ENCODE measurements around the gene SIPA1L2. TPM values are rescaled to one million over a fixed set of nuclear protein-coding genes. Genes with fewer than 3 reads are reported as not detected.

SIPA1L2 gene
- total RNA-seq, 2 donors from 2014 or later = 2.9 to 19.1 TPM

GRCh38 chr1:232628335-232629249 lies 1.3 kb downstream of the SIPA1L2 start:
- peak; percentile 39 for ATAC-seq (replicated peaks)
- peaks cover 7% of the 10 kb centered on the region for H3K36me3 Mint-ChIP-seq (ENCODE audit: low read depth)
- H3K27ac Mint-ChIP-seq = peak overlapping the region; percentile 88

GRCh38 chr1:232627645-232628334 lies 2.1 kb downstream of the SIPA1L2 start:
- no peaks in the 10 kb centered on the region for H3K27me3 Mint-ChIP-seq
- H3K4me1 Mint-ChIP-seq = peaks cover 27% of the 10 kb centered on the region
- no peak for ATAC-seq (replicated peaks)
- peaks cover 7% of the 10 kb centered on the region for H3K36me3 Mint-ChIP-seq (ENCODE audit: low read depth)
- H3K27ac Mint-ChIP-seq = peak overlapping the region; percentile 88
- H3K9me3 Mint-ChIP-seq = no peaks in the 10 kb centered on the region
- H3K4me3 Mint-ChIP-seq = peak overlapping the region; percentile 87

More at GRCh38 chr1:232628335-232629249, 1.3 kb downstream of the SIPA1L2 start:
- no peaks in the 10 kb centered on the region for H3K9me3 Mint-ChIP-seq
- no peaks in the 10 kb centered on the region for H3K27me3 Mint-ChIP-seq
- peaks cover 27% of the 10 kb centered on the region for H3K4me1 Mint-ChIP-seq
- peak overlapping the region; percentile 87 for H3K4me3 Mint-ChIP-seq

GRCh38 chr1:232627171-232627570 lies 2.8 kb downstream of the SIPA1L2 start:
- H3K27me3 Mint-ChIP-seq = no peaks in the 10 kb centered on the region
- no peaks in the 10 kb centered on the region for H3K9me3 Mint-ChIP-seq
- peak overlapping the region; percentile 87 for H3K4me3 Mint-ChIP-seq
- peaks cover 7% of the 10 kb centered on the region for H3K36me3 Mint-ChIP-seq (ENCODE audit: low read depth)
- H3K27ac Mint-ChIP-seq = peak overlapping the region; percentile 88
- H3K4me1 Mint-ChIP-seq = peaks cover 27% of the 10 kb centered on the region
- no peak for ATAC-seq (replicated peaks)

DNA sequence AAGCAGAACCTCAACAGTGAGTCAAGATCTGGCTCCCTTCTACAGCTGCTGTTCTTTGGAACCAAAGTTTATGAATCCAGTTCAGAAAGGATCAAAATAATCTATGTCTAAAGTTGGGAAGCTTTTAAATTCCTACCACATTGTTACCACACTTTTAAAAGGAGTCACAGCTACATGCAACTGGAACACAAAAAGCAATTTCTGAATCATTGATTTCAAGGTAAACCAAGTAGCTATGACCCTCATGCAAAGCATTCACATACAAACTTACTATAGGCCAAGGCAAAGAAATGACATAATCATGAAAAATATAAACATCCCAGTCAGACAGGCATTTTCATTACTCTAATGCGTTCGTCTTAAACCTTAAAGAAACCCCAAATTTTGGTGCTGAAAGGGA lies 3.5 kb downstream of the SIPA1L2 start:
- Mint-ChIP-seq H3K4me1 (peaks cover 27% of the 10 kb centered on the region), H3K9me3 (no peaks in the 10 kb centered on the region), H3K27me3 (no peaks in the 10 kb centered on the region), H3K36me3 (ENCODE audit: low read depth) (peaks cover 7% of the 10 kb centered on the region), H3K4me3 (peak overlapping the region; percentile 7), H3K27ac (peak overlapping the region; percentile 36)
- no peak for ATAC-seq (replicated peaks)

- H3K4me3 Mint-ChIP-seq = no peak overlapping the region
- ATAC-seq (replicated peaks) = no peak
- H3K27me3 Mint-ChIP-seq = no peaks in the 10 kb centered on the region
- peaks cover 32% of the 10 kb centered on the region for H3K4me1 Mint-ChIP-seq
- H3K27ac Mint-ChIP-seq = peak overlapping the region; percentile 23
- H3K9me3 Mint-ChIP-seq = no peaks in the 10 kb centered on the region
- H3K36me3 Mint-ChIP-seq (ENCODE audit: low read depth) = peaks cover 7% of the 10 kb centered on the region
These were observed 4.5 kb downstream of the SIPA1L2 start for GRCh38 chr1:232625319-232625868.

- Mint-ChIP-seq H3K27ac (peak overlapping the region; percentile 23), H3K9me3 (no peaks in the 10 kb centered on the region), H3K36me3 (ENCODE audit: low read depth) (peaks cover 7% of the 10 kb centered on the region), H3K4me3 (no peak overlapping the region), H3K27me3 (no peaks in the 10 kb centered on the region), H3K4me1 (peaks cover 32% of the 10 kb centered on the region)
- peak; percentile 49 for ATAC-seq (replicated peaks)
These were observed 5.2 kb downstream of the SIPA1L2 start for GRCh38 chr1:232624546-232625281.

DNA sequence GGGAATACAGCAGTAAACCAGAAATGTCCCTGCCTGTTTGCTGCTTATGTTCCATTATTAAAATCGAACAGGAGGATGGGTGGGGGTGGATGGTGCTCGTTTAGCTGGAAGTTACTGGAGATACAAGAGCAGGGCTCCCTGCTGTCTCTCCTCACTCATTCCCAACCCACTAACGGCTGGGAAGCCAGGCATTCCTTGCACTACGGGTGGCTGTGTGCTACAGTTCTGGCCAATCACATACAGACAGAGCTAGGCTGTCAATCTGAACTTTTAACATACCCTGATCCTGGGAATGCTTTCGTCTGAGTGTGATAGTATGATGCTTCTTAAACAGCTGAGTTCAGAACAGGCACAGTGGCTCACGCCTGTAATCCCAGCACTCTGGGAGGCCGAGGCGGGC lies 7.0 kb downstream of the SIPA1L2 start:
- H3K4me3 Mint-ChIP-seq = no peak overlapping the region
- peaks cover 26% of the 10 kb centered on the region for H3K4me1 Mint-ChIP-seq
- no peaks in the 10 kb centered on the region for H3K36me3 Mint-ChIP-seq (ENCODE audit: low read depth)
- ATAC-seq (replicated peaks) = no peak
- H3K9me3 Mint-ChIP-seq = no peaks in the 10 kb centered on the region
- no peaks in the 10 kb centered on the region for H3K27me3 Mint-ChIP-seq
- no peak overlapping the region for H3K27ac Mint-ChIP-seq

GRCh38 chr1:232622378-232622777 lies 7.6 kb downstream of the SIPA1L2 start:
- ATAC-seq (replicated peaks) = no peak
- Mint-ChIP-seq H3K27ac (no peak overlapping the region), H3K36me3 (ENCODE audit: low read depth) (no peaks in the 10 kb centered on the region), H3K4me1 (peaks cover 20% of the 10 kb centered on the region), H3K4me3 (no peak overlapping the region), H3K27me3 (no peaks in the 10 kb centered on the region), H3K9me3 (no peaks in the 10 kb centered on the region)

GRCh38 chr1:232621050-232621449 lies 8.9 kb downstream of the SIPA1L2 start:
- no peak overlapping the region for H3K27ac Mint-ChIP-seq
- no peaks in the 10 kb centered on the region for H3K36me3 Mint-ChIP-seq (ENCODE audit: low read depth)
- ATAC-seq (replicated peaks) = peak; percentile 15
- H3K4me1 Mint-ChIP-seq = peaks cover 13% of the 10 kb centered on the region
- no peak overlapping the region for H3K4me3 Mint-ChIP-seq
- no peaks in the 10 kb centered on the region for H3K9me3 Mint-ChIP-seq
- no peaks in the 10 kb centered on the region for H3K27me3 Mint-ChIP-seq

DNA sequence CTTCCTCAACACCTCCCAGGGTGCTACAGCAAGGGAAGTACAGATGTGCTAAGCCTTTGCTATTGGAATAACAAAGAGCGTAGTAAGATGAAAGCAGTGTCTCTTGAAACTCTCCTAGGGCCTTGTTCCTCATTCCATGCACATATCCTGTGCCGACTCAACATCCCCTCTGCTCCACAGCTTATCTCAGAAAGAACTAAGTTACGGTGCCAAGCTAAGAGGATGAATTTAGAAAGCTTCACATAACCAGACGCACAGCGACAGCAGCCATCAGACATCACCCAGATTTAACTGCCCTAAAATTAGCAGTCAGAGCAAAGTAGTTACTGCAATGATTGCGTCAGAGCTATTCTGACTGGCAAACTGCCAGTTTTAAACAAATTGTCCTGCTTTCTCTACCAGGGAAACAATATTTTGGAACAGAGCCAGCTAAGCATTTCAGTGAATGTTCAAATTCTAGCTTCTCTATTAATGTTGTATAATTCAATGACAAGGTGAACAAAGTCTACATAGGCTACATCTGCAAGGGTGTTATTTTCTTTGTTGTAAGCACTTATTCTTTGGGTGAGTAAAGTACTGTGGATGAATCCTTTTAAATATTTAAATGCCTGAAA lies 9.5 kb downstream of the SIPA1L2 start:
- peaks cover 13% of the 10 kb centered on the region for H3K4me1 Mint-ChIP-seq
- H3K4me3 Mint-ChIP-seq = no peak overlapping the region
- ATAC-seq (replicated peaks) = no peak
- H3K9me3 Mint-ChIP-seq = no peaks in the 10 kb centered on the region
- no peaks in the 10 kb centered on the region for H3K27me3 Mint-ChIP-seq
- H3K36me3 Mint-ChIP-seq (ENCODE audit: low read depth) = no peaks in the 10 kb centered on the region
- no peak overlapping the region for H3K27ac Mint-ChIP-seq

GRCh38 chr1:232617237-232617636 lies 12.7 kb downstream of the SIPA1L2 start:
- Mint-ChIP-seq H3K27me3 (no peaks in the 10 kb centered on the region), H3K27ac (no peak overlapping the region), H3K9me3 (no peaks in the 10 kb centered on the region), H3K4me1 (peaks cover 18% of the 10 kb centered on the region), H3K36me3 (ENCODE audit: low read depth) (no peaks in the 10 kb centered on the region), H3K4me3 (no peak overlapping the region)
- ATAC-seq (replicated peaks) = no peak

DNA sequence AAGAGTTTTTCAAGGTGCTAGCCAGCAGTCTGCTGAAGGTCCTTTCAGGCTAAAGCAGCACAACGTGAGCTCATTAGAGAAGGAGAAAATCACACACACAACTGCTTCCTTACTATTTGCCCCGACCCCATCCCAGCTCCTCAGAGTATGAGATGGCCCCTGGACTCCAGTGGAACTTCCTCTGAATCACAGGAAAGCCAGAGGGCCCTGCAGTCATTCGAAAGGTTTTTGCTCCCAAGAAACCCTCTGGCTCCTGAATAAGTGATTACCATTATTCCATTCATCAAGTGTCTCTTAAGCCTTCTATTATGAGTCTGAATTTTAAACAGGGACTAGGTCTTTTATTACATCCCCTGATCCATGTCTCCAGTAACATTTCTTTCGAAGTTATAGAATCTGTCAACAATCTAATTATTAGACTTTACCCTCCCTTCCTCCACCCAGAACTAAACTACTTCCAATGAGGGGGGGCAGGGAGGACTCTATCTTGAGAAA lies 14.6 kb downstream of the SIPA1L2 start:
- no peaks in the 10 kb centered on the region for H3K9me3 Mint-ChIP-seq
- H3K36me3 Mint-ChIP-seq (ENCODE audit: low read depth) = no peaks in the 10 kb centered on the region
- ATAC-seq (replicated peaks) = no peak
- peaks cover 13% of the 10 kb centered on the region for H3K4me1 Mint-ChIP-seq
- no peaks in the 10 kb centered on the region for H3K27me3 Mint-ChIP-seq
- H3K27ac Mint-ChIP-seq = no peak overlapping the region
- no peak overlapping the region for H3K4me3 Mint-ChIP-seq

GRCh38 chr1:232614811-232615210 lies 15.1 kb downstream of the SIPA1L2 start:
- Mint-ChIP-seq H3K27ac (no peak overlapping the region), H3K4me1 (peaks cover 13% of the 10 kb centered on the region), H3K27me3 (no peaks in the 10 kb centered on the region), H3K36me3 (ENCODE audit: low read depth) (no peaks in the 10 kb centered on the region), H3K4me3 (no peak overlapping the region), H3K9me3 (no peaks in the 10 kb centered on the region)
- no peak for ATAC-seq (replicated peaks)

Data from activated T-helper 17 cell treated with anti-CD3 and anti-CD28 coated beads, Interleukin-2, amount 50 U/mL, for 72 hours (primary cell).